ENCODE results near the gene SEC61A1.

- TF ChIP-seq, protein P1, sequence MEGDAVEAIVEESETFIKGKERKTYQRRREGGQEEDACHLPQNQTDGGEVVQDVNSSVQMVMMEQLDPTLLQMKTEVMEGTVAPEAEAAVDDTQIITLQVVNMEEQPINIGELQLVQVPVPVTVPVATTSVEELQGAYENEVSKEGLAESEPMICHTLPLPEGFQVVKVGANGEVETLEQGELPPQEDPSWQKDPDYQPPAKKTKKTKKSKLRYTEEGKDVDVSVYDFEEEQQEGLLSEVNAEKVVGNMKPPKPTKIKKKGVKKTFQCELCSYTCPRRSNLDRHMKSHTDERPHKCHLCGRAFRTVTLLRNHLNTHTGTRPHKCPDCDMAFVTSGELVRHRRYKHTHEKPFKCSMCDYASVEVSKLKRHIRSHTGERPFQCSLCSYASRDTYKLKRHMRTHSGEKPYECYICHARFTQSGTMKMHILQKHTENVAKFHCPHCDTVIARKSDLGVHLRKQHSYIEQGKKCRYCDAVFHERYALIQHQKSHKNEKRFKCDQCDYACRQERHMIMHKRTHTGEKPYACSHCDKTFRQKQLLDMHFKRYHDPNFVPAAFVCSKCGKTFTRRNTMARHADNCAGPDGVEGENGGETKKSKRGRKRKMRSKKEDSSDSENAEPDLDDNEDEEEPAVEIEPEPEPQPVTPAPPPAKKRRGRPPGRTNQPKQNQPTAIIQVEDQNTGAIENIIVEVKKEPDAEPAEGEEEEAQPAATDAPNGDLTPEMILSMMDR (IDR thresholded peaks at IDR 0.05; ENCODE audit: low read length) = no peak
- TF ChIP-seq EZH2 (IDR thresholded peaks at IDR 0.05; ENCODE audit: borderline replicate concordance, low read length) = no peak
Measured at GRCh38 chr3:128100161-128100560, 47.9 kb downstream of the SEC61A1 start.
